Panc1 (cell line): ENCODE measurements around the gene RAPGEFL1. TPM values are rescaled to one million over a fixed set of nuclear protein-coding genes. Genes with fewer than 3 reads are reported as not detected.
"Not testable (repeated sequence)": the region's sequence is repeated elsewhere in the genome, so short reads cannot be mapped to it uniquely, and the experiment has no call there.

Experiments
- ATAC-seq: fragments of 200-7000 bp; cut with Tn5 transposase; 2 replicates; pipeline ENCODE4 v1.9.1; 2020; ENCODE audit warnings: mild to moderate bottlenecking, moderate library complexity
- BruUV-seq: library from RNA; stranded (reverse); fragments of 400-500 nt; replicated peaks from 2 replicates; lab custom pipeline; 2021; lab: Mats Ljungman, UMichigan
- CTCF ChIA-PET: fragments of 300-600 bp; sonication (Branson Sonifier 250); formaldehyde crosslinking; loops from one replicate; lab custom pipeline; 2022; ENCODE audit warnings: antibody characterized with exemption; lab: Charles Lee
- POLR2A ChIA-PET: fragments of 300-600 bp; sonication (Branson Sonifier 250); formaldehyde crosslinking; loops from one replicate; lab custom pipeline; 2022; ENCODE audit warnings: antibody characterized with exemption; lab: Charles Lee
- DNase-seq: peaks from one replicate; pipeline ENCODE4 v3.0.0-alpha.2; 2010; ENCODE audit warnings: low read depth, low spot score
- H3K27ac ChIP-seq: 2 replicates; pipeline ENCODE4 v1.5.1; 2011; ENCODE audit warnings: mild to moderate bottlenecking, low read length, inconsistent platforms
- H3K27me3 ChIP-seq: fragments of 200-500 bp; sonication (Bioruptor generic); 2 replicates; pipeline ENCODE4 v1.6.0; 2014; ENCODE audit warnings: low read length, inconsistent platforms; ENCODE audit not compliant: control insufficient read depth, insufficient read depth
- H3K36me3 ChIP-seq: fragments of 200-500 bp; sonication (Bioruptor generic); 2 replicates; pipeline ENCODE4 v1.5.1; 2014; ENCODE audit warnings: inconsistent platforms, mild to moderate bottlenecking, low read length, moderate library complexity; ENCODE audit not compliant: control insufficient read depth, insufficient read depth
- H3K4me1 ChIP-seq: 2 replicates; pipeline ENCODE4 v1.5.1; 2011; ENCODE audit warnings: inconsistent platforms, mild to moderate bottlenecking, low read length, moderate library complexity; ENCODE audit not compliant: control insufficient read depth, insufficient read depth
- H3K4me3 ChIP-seq, 2 experiments: 2 replicates each; pipeline ENCODE4 v1.5.1; 2011 to 2012; ENCODE audit warnings: low read depth in 2 of 2, low read length in 2 of 2, mild to moderate bottlenecking in 2 of 2, inconsistent platforms in 1 of 2, moderate library complexity in 1 of 2
- H3K9me3 ChIP-seq: fragments of 200-500 bp; sonication (Bioruptor generic); 2 replicates; pipeline ENCODE4 v1.5.1; 2014; ENCODE audit warnings: low read depth, mild to moderate bottlenecking, inconsistent platforms, low read length, moderate library complexity; ENCODE audit not compliant: control insufficient read depth, insufficient read depth
- CTCF ChIP-seq: fragments of 450-650 bp; IDR thresholded peaks from 2 replicates; pipeline ENCODE4 v1.5.1; 2017; ENCODE audit warnings: mild to moderate bottlenecking
- POLR2AphosphoS5 ChIP-seq: IDR thresholded peaks from 2 replicates; pipeline ENCODE4 v1.6.1; 2012; ENCODE audit warnings: mild to moderate bottlenecking, low read depth, low read length, moderate library complexity
- REST ChIP-seq, 2 experiments: IDR thresholded peaks; 2 replicates each; pipeline ENCODE4 v1.6.1; 2011 to 2012; ENCODE audit warnings: low read depth in 2 of 2, control low read depth in 1 of 2, low read length in 1 of 2, mild to moderate bottlenecking in 1 of 2, moderate library complexity in 1 of 2; ENCODE audit not compliant: insufficient read depth in 1 of 2
- SIN3A ChIP-seq: IDR thresholded peaks from 2 replicates; pipeline ENCODE4 v1.6.1; 2012; ENCODE audit warnings: low read depth, mild to moderate bottlenecking, low read length, moderate library complexity, borderline replicate concordance; ENCODE audit not compliant: insufficient read depth
- TCF7L2 ChIP-seq: IDR thresholded peaks from 2 replicates; pipeline ENCODE4 v1.6.1; 2011; ENCODE audit warnings: mild to moderate bottlenecking, low read depth, low read length, inconsistent platforms
- in situ Hi-C: cut with HindIII; loops from 2 replicates; pipeline ENCODE4 v1.10.0; 2016; ENCODE audit warnings: low sequenced_read_pairs, low pct_unique_long_range_greater_than_20kb
- intact Hi-C: fragments of 100-400 bp; cut with micrococcal nuclease; formaldehyde crosslinking; loops from one replicate; pipeline ENCODE4 v1.10.0; 2022; ENCODE audit not compliant: unreplicated experiment
- total RNA-seq: library from RNA; stranded (reverse); gene quantifications from one replicate; pipeline ENCODE4 v1.2.1, GENCODE V29; 2021; ENCODE audit not compliant: unreplicated experiment

Gene RAPGEFL1
- total RNA-seq, 1 experiment from 2014 or later: 6.5 TPM

GRCh38 chr17:40139566-40140058, 37.7 kb upstream of the RAPGEFL1 start:
- peaks cover 23% of the 10 kb centered on the region for H3K36me3 ChIP-seq
- intact Hi-C loops: no loop called here
- BruUV-seq: no TSS peak

GRCh38 chr17:40143166-40143565, 34.1 kb upstream of the RAPGEFL1 start:
- ATAC-seq, intact Hi-C loops, H3K9me3 ChIP-seq, H3K27me3 ChIP-seq, H3K4me3 ChIP-seq, BruUV-seq, in situ Hi-C loops, H3K27ac ChIP-seq, DNase-seq: not testable (repeated sequence)
- H3K36me3 ChIP-seq: peaks cover 17% of the 10 kb centered on the region
- peaks cover 15% of the 10 kb centered on the region for H3K4me1 ChIP-seq
- POLR2A ChIA-PET: interaction anchor here (0.6 to 0.7 kb wide), 4 partner anchors 25 to 132 kb away, joined by 3 to 7 read pairs (median 4); no protein-coding TSS in a partner anchor
- CTCF ChIA-PET: interaction anchor here (0.6 kb wide), 1 partner anchor 53 kb away, joined by 5 read pairs; no protein-coding TSS in a partner anchor

More at GRCh38 chr17:40139566-40140058, 37.7 kb upstream of the RAPGEFL1 start:
- no peak for TF ChIP-seq CTCF
- no peak for TF ChIP-seq POLR2AphosphoS5
- TF ChIP-seq REST (IDR thresholded peaks at IDR 0.05; ENCODE audit: insufficient read depth in 1 of 2, low read depth in 2 of 2, low read length in 1 of 2): no peak
- TF ChIP-seq SIN3A: no peak
- TF ChIP-seq TCF7L2: no peak
- no peaks in the 10 kb centered on the region for H3K27me3 ChIP-seq
- peak overlapping the region; percentile 96 for H3K27ac ChIP-seq
- ATAC-seq: peak; percentile 3
- no peak for DNase-seq
- in situ Hi-C loops: no loop called here
- H3K4me1 ChIP-seq: peaks cover 15% of the 10 kb centered on the region
- CTCF ChIA-PET: interaction anchor here (0.6 to 1.1 kb wide), 3 partner anchors 26 to 28 kb away, joined by 3 to 8 read pairs (median 4); no protein-coding TSS in a partner anchor
- no peaks in the 10 kb centered on the region for H3K9me3 ChIP-seq
- peak overlapping the region; percentile 68 to 93 for H3K4me3 ChIP-seq
- POLR2A ChIA-PET: interaction anchor here (0.6 to 1.2 kb wide), 2 partner anchors 12 to 27 kb away, joined by 3 read pairs; no protein-coding TSS in a partner anchor

GRCh38 chr17:40145476-40145875, 31.8 kb upstream of the RAPGEFL1 start:
- no peaks in the 10 kb centered on the region for H3K27me3 ChIP-seq
- BruUV-seq: no TSS peak
- CTCF ChIA-PET: interaction anchor here (0.7 kb wide), 1 partner anchor 54 kb away, joined by 4 read pairs; no protein-coding TSS in a partner anchor
- ATAC-seq (no peak), DNase-seq (no peak)
- peaks cover 17% of the 10 kb centered on the region for H3K36me3 ChIP-seq
- TF ChIP-seq POLR2AphosphoS5: no peak
- no peak for TF ChIP-seq CTCF
- no peak for TF ChIP-seq SIN3A
- TF ChIP-seq REST (IDR thresholded peaks at IDR 0.05; ENCODE audit: insufficient read depth in 1 of 2, low read depth in 2 of 2, low read length in 1 of 2): no peak
- no peak for TF ChIP-seq TCF7L2
- H3K9me3 ChIP-seq: no peaks in the 10 kb centered on the region
- in situ Hi-C loops (no loop called here), intact Hi-C loops (no loop called here)
- no peak overlapping the region for H3K4me3 ChIP-seq
- peaks cover 10% of the 10 kb centered on the region for H3K4me1 ChIP-seq
- H3K27ac ChIP-seq: no peak overlapping the region
- POLR2A ChIA-PET: no interaction called here
